Measurements from ENCODE around the gene RSAD2. TPM values are rescaled to one million over a fixed set of nuclear protein-coding genes. Genes with fewer than 3 reads are reported as not detected.

The RSAD2 gene
- total and polyA plus RNA-seq, 2 of the 4 experiments (the other 2 are of a cell fraction): not detected

DNA sequence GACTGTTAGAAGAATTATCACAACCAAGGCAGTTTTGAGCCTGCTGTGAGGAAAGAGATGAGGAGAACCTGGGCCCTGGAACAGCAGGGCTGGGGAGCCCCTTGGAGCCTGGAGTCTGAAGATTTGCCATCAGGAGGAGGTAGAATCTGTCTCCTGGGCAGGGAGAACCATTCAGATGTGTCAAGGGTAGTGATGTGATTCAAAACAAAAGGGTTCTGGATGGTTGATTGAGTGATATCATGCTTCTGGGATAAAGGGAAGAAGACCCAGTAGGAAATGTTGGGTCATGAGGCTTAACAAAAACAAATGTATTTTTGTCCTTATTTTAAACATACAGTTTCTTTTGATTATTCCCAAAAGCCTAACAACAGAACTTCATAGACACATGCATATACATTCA lies 68.2 kb downstream of the RSAD2 start:
- CTCF ChIA-PET: no interaction called here
- Histone ChIP-seq H3K23ac (ENCODE audit: low read depth, low read length) (no peak overlapping the region), H3K4me3 (ENCODE audit: insufficient read depth, low read depth, low read length) (no peak overlapping the region), H3K18ac (ENCODE audit: low read depth, low read length) (no peak overlapping the region), H3K9ac (ENCODE audit: low read depth, low read length) (no peak overlapping the region), H4K8ac (ENCODE audit: low read depth in 2 of 2, low read length in 2 of 2) (no peak overlapping the region), H3K4me2 (ENCODE audit: low read depth, low read length) (no peak overlapping the region), H3K56ac (ENCODE audit: extremely low read depth, insufficient read depth, low read length) (no peak overlapping the region), H2AK5ac (ENCODE audit: low read depth, low read length) (no peak overlapping the region), H4K20me1 (ENCODE audit: insufficient read depth, low read length) (no peaks in the 10 kb centered on the region), H2BK15ac (ENCODE audit: low read depth, low read length) (no peak overlapping the region), H2BK20ac (ENCODE audit: low read depth, low read length) (no peak overlapping the region), H2AK9ac (replicated peaks; ENCODE audit: low read depth, low read length, poor library complexity) (no peak overlapping the region), H3K9me1 (ENCODE audit: insufficient read depth, low read length) (no peaks in the 10 kb centered on the region; the same call in 1 of the 2 replicates), H2AFZ (replicated peaks; ENCODE audit: low read length, poor library complexity) (no peak overlapping the region), H3K4me1 (ENCODE audit: control insufficient read depth, insufficient read depth, low read length) (no peaks in the 10 kb centered on the region), H4K91ac (ENCODE audit: insufficient read depth, low read depth, low read length) (no peak overlapping the region), H3K27ac (ENCODE audit: insufficient read depth, low read length) (no peak overlapping the region), H3K14ac (replicated peaks; ENCODE audit: low read depth, low read length) (no peak overlapping the region), H4K5ac (ENCODE audit: low read depth, low read length) (no peak overlapping the region), H3K79me1 (ENCODE audit: low read depth in 1 of 2, low read length in 2 of 2) (no peaks in the 10 kb centered on the region), H2BK120ac (ENCODE audit: low read depth, low read length) (no peak overlapping the region), H3K4ac (ENCODE audit: low read depth, low read length) (no peak overlapping the region), H2BK5ac (ENCODE audit: low read depth, low read length, poor library complexity, severe bottlenecking) (no peak overlapping the region), H3K27me3 (ENCODE audit: control insufficient read depth, insufficient read depth, low read length) (peaks cover 9% of the 10 kb centered on the region), H3K36me3 (ENCODE audit: control insufficient read depth, insufficient read depth, low read length) (no peaks in the 10 kb centered on the region), H3K9me3 (ENCODE audit: control insufficient read depth, insufficient read depth, low read length) (no peaks in the 10 kb centered on the region)
- intact Hi-C loops (cut with micrococcal nuclease): no loop called here
- in situ Hi-C loops (cut with MboI; ENCODE audit: low sequenced_read_pairs): no loop called here
- POLR2A ChIA-PET (ENCODE audit: unreplicated experiment): no interaction called here
- dilution Hi-C loops (cut with HindIII; ENCODE audit: low sequenced_read_pairs, unreplicated experiment): no loop called here
- no peak for DNase-seq
- no peak for ATAC-seq (ENCODE audit: low read depth)
- no peak for TF ChIP-seq MXI1 (IDR thresholded peaks at IDR 0.05; ENCODE audit: borderline replicate concordance, low read depth, low read length)
- no peak for TF ChIP-seq CEBPB (IDR thresholded peaks at IDR 0.05; ENCODE audit: low read depth, low read length)
- no peak for TF ChIP-seq BHLHE40 (IDR thresholded peaks at IDR 0.05; ENCODE audit: low read depth, low read length)
- no peak for TF ChIP-seq MAFK (IDR thresholded peaks at IDR 0.05; ENCODE audit: low read depth, low read length)
- TF ChIP-seq, protein P1, sequence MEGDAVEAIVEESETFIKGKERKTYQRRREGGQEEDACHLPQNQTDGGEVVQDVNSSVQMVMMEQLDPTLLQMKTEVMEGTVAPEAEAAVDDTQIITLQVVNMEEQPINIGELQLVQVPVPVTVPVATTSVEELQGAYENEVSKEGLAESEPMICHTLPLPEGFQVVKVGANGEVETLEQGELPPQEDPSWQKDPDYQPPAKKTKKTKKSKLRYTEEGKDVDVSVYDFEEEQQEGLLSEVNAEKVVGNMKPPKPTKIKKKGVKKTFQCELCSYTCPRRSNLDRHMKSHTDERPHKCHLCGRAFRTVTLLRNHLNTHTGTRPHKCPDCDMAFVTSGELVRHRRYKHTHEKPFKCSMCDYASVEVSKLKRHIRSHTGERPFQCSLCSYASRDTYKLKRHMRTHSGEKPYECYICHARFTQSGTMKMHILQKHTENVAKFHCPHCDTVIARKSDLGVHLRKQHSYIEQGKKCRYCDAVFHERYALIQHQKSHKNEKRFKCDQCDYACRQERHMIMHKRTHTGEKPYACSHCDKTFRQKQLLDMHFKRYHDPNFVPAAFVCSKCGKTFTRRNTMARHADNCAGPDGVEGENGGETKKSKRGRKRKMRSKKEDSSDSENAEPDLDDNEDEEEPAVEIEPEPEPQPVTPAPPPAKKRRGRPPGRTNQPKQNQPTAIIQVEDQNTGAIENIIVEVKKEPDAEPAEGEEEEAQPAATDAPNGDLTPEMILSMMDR (conservative IDR thresholded peaks at IDR 0.05; ENCODE audit: low read depth, low read length): no peak
- no peak for TF ChIP-seq RAD21 (IDR thresholded peaks at IDR 0.05; ENCODE audit: low read length)
- no peak for TF ChIP-seq RCOR1 (IDR thresholded peaks at IDR 0.05; ENCODE audit: insufficient replicate concordance, low read length)
- no TSS peak for BruUV-seq (replicated peaks)

Measured in IMR-90 (cell line).